GM21423 (cell line): ENCODE measurements around the gene RMND1.
"Not testable (repeated sequence)": the region's sequence is repeated elsewhere in the genome, so short reads cannot be mapped to it uniquely, and the experiment has no call there.

ENCODE experiments used
- ATAC-seq: cut with Tn5 transposase; IDR thresholded peaks from one replicate; pipeline ENCODE4 v1.9.1; 2021; ENCODE audit warnings: mild to moderate bottlenecking, moderate library complexity; ENCODE audit not compliant: unreplicated experiment

The RMND1 gene

GRCh38 chr6:151455751-151456398, 3.9 kb upstream of the RMND1 start:
- not testable (repeated sequence) for ATAC-seq

GRCh38 chr6:151452750-151453427, 963 bp upstream of the RMND1 start:
- ATAC-seq = no peak

- ATAC-seq = no peak
These were observed 443 bp downstream of the RMND1 start for GRCh38 chr6:151451417-151451949.

- not testable (repeated sequence) for ATAC-seq
These were observed 998 bp downstream of the RMND1 start for GRCh38 chr6:151450928-151451327.

- no peak for ATAC-seq
These were observed 3.3 kb downstream of the RMND1 start for GRCh38 chr6:151448623-151449022.

- ATAC-seq = no peak
These were observed 4.7 kb downstream of the RMND1 start for GRCh38 chr6:151447237-151447636.

GRCh38 chr6:151445482-151445881, 6.4 kb downstream of the RMND1 start:
- ATAC-seq = no peak

GRCh38 chr6:151443911-151444621, 7.9 kb downstream of the RMND1 start:
- no peak for ATAC-seq

- no peak for ATAC-seq
These were observed 8.5 kb downstream of the RMND1 start for GRCh38 chr6:151443454-151443853.

- no peak for ATAC-seq
These were observed 9.6 kb downstream of the RMND1 start for GRCh38 chr6:151442371-151442770.

- ATAC-seq = no peak
These were observed 10.3 kb downstream of the RMND1 start for GRCh38 chr6:151441390-151442166.

GRCh38 chr6:151440930-151441329, 11.0 kb downstream of the RMND1 start:
- ATAC-seq = peak; percentile 33

GRCh38 chr6:151440498-151440897, 11.4 kb downstream of the RMND1 start:
- ATAC-seq = peak; percentile 58

- ATAC-seq = no peak
These were observed 14.5 kb downstream of the RMND1 start for GRCh38 chr6:151437401-151437800.

- ATAC-seq = no peak
These were observed 15.1 kb downstream of the RMND1 start for GRCh38 chr6:151436802-151437201.

- ATAC-seq = no peak
These were observed 15.6 kb downstream of the RMND1 start for GRCh38 chr6:151436300-151436699.

GRCh38 chr6:151434369-151434768, 17.6 kb downstream of the RMND1 start:
- no peak for ATAC-seq

GRCh38 chr6:151432651-151433050, 19.3 kb downstream of the RMND1 start:
- no peak for ATAC-seq

GRCh38 chr6:151431337-151431736, 20.6 kb downstream of the RMND1 start:
- no peak for ATAC-seq

GRCh38 chr6:151430886-151431285, 21.0 kb downstream of the RMND1 start:
- ATAC-seq = no peak
